Measurements from ENCODE around the gene S1PR1.
A peak's percentile ranks its signal among the peaks of the same experiment; 100 is the strongest.

Gene S1PR1

DNA sequence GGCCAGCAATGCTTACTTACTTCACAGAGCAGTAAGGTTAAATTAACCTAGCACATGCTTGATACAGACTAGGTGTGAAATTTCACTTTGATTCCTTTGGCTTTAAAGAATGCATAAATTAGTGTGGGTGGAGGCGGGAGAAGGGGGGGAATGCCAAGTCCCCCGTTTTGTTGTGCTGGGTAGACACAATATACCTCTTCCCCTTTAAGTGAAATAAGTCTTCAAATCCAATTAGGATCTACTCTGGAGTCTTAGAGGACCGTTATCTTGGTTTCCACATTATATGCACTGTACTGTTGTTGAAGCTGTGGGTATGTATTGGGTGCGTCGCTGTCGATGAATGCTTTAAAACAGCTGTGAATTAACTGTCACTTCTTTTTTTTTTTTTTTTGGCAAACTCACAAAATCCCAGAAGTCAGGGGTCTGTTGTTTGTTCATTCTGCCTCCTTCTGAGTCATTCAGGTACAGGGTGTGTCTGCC is 1.6 kb upstream of the S1PR1 start:
- peaks cover 64% of the 10 kb centered on the region for H3K36me3 Mint-ChIP-seq (ENCODE audit: low read depth)
- DNase-seq = no peak
- H3K4me1 Mint-ChIP-seq (ENCODE audit: low read depth) = peaks cover 54% of the 10 kb centered on the region
- peak overlapping the region; percentile 97 for H3K27ac Mint-ChIP-seq
- H3K9me3 Mint-ChIP-seq = peaks cover 11% of the 10 kb centered on the region
- H3K4me3 Mint-ChIP-seq = peak overlapping the region; percentile 100
- H3K27me3 Mint-ChIP-seq = no peaks in the 10 kb centered on the region

GRCh38 chr1:101235696-101236515 is 913 bp upstream of the S1PR1 start:
- peaks cover 52% of the 10 kb centered on the region for H3K4me1 Mint-ChIP-seq (ENCODE audit: low read depth)

GRCh38 chr1:101237229-101237837 is 514 bp downstream of the S1PR1 start:
- no peak for DNase-seq
- Mint-ChIP-seq H3K27me3 (no peaks in the 10 kb centered on the region), H3K4me3 (peak overlapping the region; percentile 100), H3K27ac (peak overlapping the region; percentile 97), H3K4me1 (ENCODE audit: low read depth) (peaks cover 54% of the 10 kb centered on the region), H3K9me3 (no peaks in the 10 kb centered on the region), H3K36me3 (ENCODE audit: low read depth) (peaks cover 80% of the 10 kb centered on the region)

More at GRCh38 chr1:101235696-101236515, 913 bp upstream of the S1PR1 start:
- Mint-ChIP-seq H3K27ac (peak overlapping the region; percentile 97), H3K4me3 (peak overlapping the region; percentile 100), H3K9me3 (peaks cover 11% of the 10 kb centered on the region), H3K27me3 (no peaks in the 10 kb centered on the region), H3K36me3 (ENCODE audit: low read depth) (peaks cover 70% of the 10 kb centered on the region)
- peak; percentile 82 for DNase-seq

- Mint-ChIP-seq H3K27ac (peak overlapping the region; percentile 97), H3K9me3 (no peaks in the 10 kb centered on the region), H3K27me3 (no peaks in the 10 kb centered on the region), H3K36me3 (ENCODE audit: low read depth) (peaks cover 85% of the 10 kb centered on the region), H3K4me1 (ENCODE audit: low read depth) (peaks cover 53% of the 10 kb centered on the region), H3K4me3 (peak overlapping the region; percentile 100)
- peak; percentile 74 for DNase-seq
These were observed 1.3 kb downstream of the S1PR1 start for GRCh38 chr1:101238031-101238628.

DNA sequence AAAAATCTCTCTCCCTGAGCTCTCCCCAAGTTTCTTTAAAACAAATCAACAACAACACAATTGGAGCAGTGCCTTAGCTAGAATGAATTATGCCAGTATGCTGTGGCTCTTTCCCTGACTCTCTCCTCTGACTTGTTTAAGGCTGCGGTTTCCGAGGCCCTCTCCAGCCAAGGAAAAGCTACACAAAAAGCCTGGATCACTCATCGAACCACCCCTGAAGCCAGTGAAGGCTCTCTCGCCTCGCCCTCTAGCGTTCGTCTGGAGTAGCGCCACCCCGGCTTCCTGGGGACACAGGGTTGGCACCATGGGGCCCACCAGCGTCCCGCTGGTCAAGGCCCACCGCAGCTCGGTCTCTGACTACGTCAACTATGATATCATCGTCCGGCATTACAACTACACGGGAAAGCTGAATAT is 1.9 kb downstream of the S1PR1 start:
- Mint-ChIP-seq H3K36me3 (ENCODE audit: low read depth) (peaks cover 89% of the 10 kb centered on the region), H3K4me1 (ENCODE audit: low read depth) (peaks cover 54% of the 10 kb centered on the region), H3K9me3 (no peaks in the 10 kb centered on the region), H3K27me3 (no peaks in the 10 kb centered on the region), H3K27ac (peak overlapping the region; percentile 97), H3K4me3 (peak overlapping the region; percentile 100)
- peak; percentile 93 for DNase-seq

- Mint-ChIP-seq H3K9me3 (no peaks in the 10 kb centered on the region), H3K36me3 (ENCODE audit: low read depth) (peaks cover 92% of the 10 kb centered on the region), H3K4me3 (peak overlapping the region; percentile 100), H3K4me1 (ENCODE audit: low read depth) (peaks cover 56% of the 10 kb centered on the region), H3K27ac (peak overlapping the region; percentile 97), H3K27me3 (no peaks in the 10 kb centered on the region)
- peak; percentile 75 for DNase-seq
These were observed 2.5 kb downstream of the S1PR1 start for GRCh38 chr1:101239095-101240040.

DNA sequence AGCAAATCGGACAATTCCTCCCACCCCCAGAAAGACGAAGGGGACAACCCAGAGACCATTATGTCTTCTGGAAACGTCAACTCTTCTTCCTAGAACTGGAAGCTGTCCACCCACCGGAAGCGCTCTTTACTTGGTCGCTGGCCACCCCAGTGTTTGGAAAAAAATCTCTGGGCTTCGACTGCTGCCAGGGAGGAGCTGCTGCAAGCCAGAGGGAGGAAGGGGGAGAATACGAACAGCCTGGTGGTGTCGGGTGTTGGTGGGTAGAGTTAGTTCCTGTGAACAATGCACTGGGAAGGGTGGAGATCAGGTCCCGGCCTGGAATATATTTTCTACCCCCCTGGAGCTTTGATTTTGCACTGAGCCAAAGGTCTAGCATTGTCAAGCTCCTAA is 3.2 kb downstream of the S1PR1 start:
- Mint-ChIP-seq H3K9me3 (no peaks in the 10 kb centered on the region), H3K27ac (peak overlapping the region; percentile 97), H3K4me1 (ENCODE audit: low read depth) (peaks cover 53% of the 10 kb centered on the region), H3K36me3 (ENCODE audit: low read depth) (peaks cover 94% of the 10 kb centered on the region), H3K27me3 (no peaks in the 10 kb centered on the region), H3K4me3 (peak overlapping the region; percentile 100)
- DNase-seq = peak; percentile 50

GRCh38 chr1:101241485-101242225 is 4.8 kb downstream of the S1PR1 start:
- Mint-ChIP-seq H3K27ac (peak overlapping the region; percentile 80), H3K4me1 (ENCODE audit: low read depth) (peaks cover 59% of the 10 kb centered on the region)

DNA sequence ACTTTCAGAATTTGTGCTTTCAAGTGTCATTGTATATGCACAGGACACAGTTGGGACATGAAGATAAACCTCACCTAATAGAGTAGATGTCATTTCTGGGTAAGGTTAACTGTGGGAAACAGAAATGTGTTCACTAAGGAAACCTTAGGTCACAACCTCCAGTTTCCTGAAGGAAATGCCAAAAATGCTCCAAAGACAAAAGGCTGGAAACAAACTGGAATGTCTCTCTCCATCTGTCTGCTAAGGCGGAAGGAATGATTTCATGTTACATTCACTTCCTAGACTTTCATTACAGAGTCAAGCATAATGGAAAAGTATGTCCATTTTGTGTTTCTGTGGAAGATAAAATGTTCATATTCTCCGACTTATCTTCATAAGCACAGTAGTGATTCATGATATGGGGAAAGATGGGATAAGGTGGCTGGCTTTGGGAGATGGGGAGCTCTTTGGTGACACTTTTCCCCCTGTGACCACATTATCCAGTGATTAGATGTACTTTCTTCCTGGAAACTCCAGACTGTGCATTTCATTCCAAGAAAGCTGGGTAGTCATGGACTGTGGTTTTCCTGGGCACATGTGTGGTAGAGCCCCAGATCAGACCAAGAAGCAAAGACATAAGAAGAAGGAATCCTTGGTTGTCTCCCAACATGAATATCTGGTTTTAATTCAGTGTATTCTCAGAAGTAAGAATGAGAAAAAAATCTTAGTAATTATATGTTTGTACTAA is 5.7 kb downstream of the S1PR1 start:
- Mint-ChIP-seq H3K27ac (peak overlapping the region; percentile 80), H3K4me1 (ENCODE audit: low read depth) (peaks cover 65% of the 10 kb centered on the region), H3K4me3 (peak overlapping the region; percentile 100), H3K27me3 (no peaks in the 10 kb centered on the region), H3K36me3 (ENCODE audit: low read depth) (peaks cover 73% of the 10 kb centered on the region), H3K9me3 (no peaks in the 10 kb centered on the region)
- DNase-seq = no peak

More at GRCh38 chr1:101241485-101242225, 4.8 kb downstream of the S1PR1 start:
- Mint-ChIP-seq H3K4me3 (peak overlapping the region; percentile 100), H3K27me3 (no peaks in the 10 kb centered on the region), H3K36me3 (ENCODE audit: low read depth) (peaks cover 81% of the 10 kb centered on the region), H3K9me3 (no peaks in the 10 kb centered on the region)
- no peak for DNase-seq

DNA sequence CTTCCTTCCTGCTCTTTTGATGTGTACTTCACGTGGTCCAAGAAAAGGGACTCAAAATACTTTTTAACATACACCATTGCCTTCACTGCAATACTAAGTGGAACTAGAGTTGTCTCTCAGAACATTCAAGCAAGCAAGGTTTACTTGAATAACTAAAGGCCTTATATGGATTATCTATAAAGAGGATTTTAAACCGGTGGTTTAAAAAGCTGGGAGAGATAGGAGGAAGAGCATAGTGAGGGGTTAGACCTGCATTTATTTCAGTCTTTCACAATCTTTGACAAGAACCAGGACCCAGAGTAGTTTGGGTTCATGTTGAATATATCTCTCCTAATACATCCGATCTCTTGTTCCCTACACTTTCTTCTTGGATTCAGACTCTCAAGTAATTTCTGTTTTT is 6.9 kb downstream of the S1PR1 start:
- no peaks in the 10 kb centered on the region for H3K9me3 Mint-ChIP-seq
- H3K4me1 Mint-ChIP-seq (ENCODE audit: low read depth) = peaks cover 71% of the 10 kb centered on the region
- H3K4me3 Mint-ChIP-seq = peak overlapping the region; percentile 24
- H3K36me3 Mint-ChIP-seq (ENCODE audit: low read depth) = peaks cover 61% of the 10 kb centered on the region
- no peak for DNase-seq
- peak overlapping the region; percentile 64 for H3K27ac Mint-ChIP-seq
- no peaks in the 10 kb centered on the region for H3K27me3 Mint-ChIP-seq

DNA sequence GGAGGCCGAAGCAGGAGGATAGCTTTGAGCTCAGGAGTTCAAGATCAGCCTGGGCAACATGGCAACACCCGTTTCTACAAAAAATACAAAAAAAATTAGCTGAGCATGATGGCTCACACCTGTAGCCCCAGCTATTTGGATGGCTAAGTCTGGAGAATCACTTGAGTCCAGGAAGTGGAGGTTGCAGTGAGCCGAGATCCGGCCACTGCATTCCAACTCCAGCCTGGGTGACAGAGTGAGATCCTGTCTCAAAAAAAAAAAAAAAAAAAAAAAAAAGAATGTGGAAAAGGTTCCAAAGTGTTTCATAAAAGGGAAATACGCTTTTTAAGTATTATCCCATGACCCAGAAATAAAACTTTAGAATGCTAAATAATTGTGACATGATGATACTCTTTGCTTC is 8.0 kb downstream of the S1PR1 start:
- H3K4me3 Mint-ChIP-seq = no peak overlapping the region
- H3K4me1 Mint-ChIP-seq (ENCODE audit: low read depth) = peaks cover 68% of the 10 kb centered on the region
- DNase-seq = no peak
- no peak overlapping the region for H3K27ac Mint-ChIP-seq
- H3K27me3 Mint-ChIP-seq = no peaks in the 10 kb centered on the region
- H3K36me3 Mint-ChIP-seq (ENCODE audit: low read depth) = peaks cover 50% of the 10 kb centered on the region
- no peaks in the 10 kb centered on the region for H3K9me3 Mint-ChIP-seq

GRCh38 chr1:101245246-101245927 is 8.6 kb downstream of the S1PR1 start:
- Mint-ChIP-seq H3K27me3 (no peaks in the 10 kb centered on the region), H3K4me3 (no peak overlapping the region), H3K4me1 (ENCODE audit: low read depth) (peaks cover 70% of the 10 kb centered on the region), H3K27ac (no peak overlapping the region), H3K9me3 (no peaks in the 10 kb centered on the region), H3K36me3 (ENCODE audit: low read depth) (peaks cover 45% of the 10 kb centered on the region)
- DNase-seq = no peak
